ENCODE data around the gene KIDINS220. TPM values are rescaled to one million over a fixed set of nuclear protein-coding genes. Genes with fewer than 3 reads are reported as not detected.

The KIDINS220 gene
- total and polyA plus RNA-seq, 2 of the 13 experiments (the other 11 are each of a cell fraction or from before 2014, with no cell fraction given), result 25.2 to 32.3 TPM

- TF ChIP-seq NKX3-1 (CRISPR knock-in tag; IDR thresholded peaks at IDR 0.05) (peak; percentile 92), ZHX1 (CRISPR knock-in tag; IDR thresholded peaks at IDR 0.05; ENCODE audit: low read depth) (peak; percentile 72; the same call in 1 of the 2 replicates), ZNF7 (CRISPR knock-in tag; IDR thresholded peaks at IDR 0.05) (peak; percentile 63; the same call in 1 of the 2 replicates), GMEB2 (CRISPR knock-in tag; IDR thresholded peaks at IDR 0.05; ENCODE audit: low read depth) (no peak), PRDM4 (CRISPR knock-in tag; IDR thresholded peaks at IDR 0.05; ENCODE audit: borderline replicate concordance) (peak; percentile 90; the same call in 1 of the 2 replicates), ZNF263 (CRISPR knock-in tag; IDR thresholded peaks at IDR 0.05) (peak; percentile 84), MTF1 (CRISPR knock-in tag; IDR thresholded peaks at IDR 0.05) (peak; percentile 81; the same call in 1 of the 2 replicates), ZNF180 (CRISPR knock-in tag; IDR thresholded peaks at IDR 0.05; ENCODE audit: borderline replicate concordance, low read depth) (no peak), U2AF2 (IDR thresholded peaks at IDR 0.05; ENCODE audit: low read depth, low read length) (no peak), ZNF605 (CRISPR knock-in tag; IDR thresholded peaks at IDR 0.05) (peak; percentile 92), MYC (CRISPR knock-in tag; IDR thresholded peaks at IDR 0.05; ENCODE audit: borderline replicate concordance) (peak; percentile 81), HDAC1 (CRISPR knock-in tag; IDR thresholded peaks at IDR 0.05) (peak; percentile 98), NBN (conservative IDR thresholded peaks at IDR 0.05) (no peak; the same call in 1 of the 2 replicates), THAP11 (CRISPR knock-in tag; IDR thresholded peaks at IDR 0.05) (peak; percentile 82), ZNF383 (CRISPR knock-in tag; IDR thresholded peaks at IDR 0.05; ENCODE audit: borderline replicate concordance) (0 out of 2 replicates have a peak, but pooled peaks have one; percentile 81), KDM5A (IDR thresholded peaks at IDR 0.05; ENCODE audit: borderline replicate concordance, low read length) (0 out of 2 replicates have a peak, but pooled peaks have one; percentile 24), EZH2 (conservative IDR thresholded peaks at IDR 0.05; ENCODE audit: low read depth, low read length) (no peak), JUND (CRISPR knock-in tag; IDR thresholded peaks at IDR 0.05) (no peak), SMARCE1 (IDR thresholded peaks at IDR 0.05; ENCODE audit: borderline replicate concordance) (no peak), NFIC (IDR thresholded peaks at IDR 0.05; ENCODE audit: low read length) (peak; percentile 60; the same call in 1 of the 2 replicates), FOXO1 (CRISPR knock-in tag; IDR thresholded peaks at IDR 0.05) (peak; percentile 90), ADNP (CRISPR knock-in tag; IDR thresholded peaks at IDR 0.05) (no peak), ZNF607 (CRISPR knock-in tag; IDR thresholded peaks at IDR 0.05; ENCODE audit: borderline replicate concordance) (peak; percentile 80), PLRG1 (conservative IDR thresholded peaks at IDR 0.05) (no peak), ZNF598 (CRISPR knock-in tag; IDR thresholded peaks at IDR 0.05; ENCODE audit: borderline replicate concordance) (peak; percentile 91; the same call in 1 of the 2 replicates)
Observed at GRCh38 chr2:8681786-8682692, 155.4 kb downstream of the KIDINS220 start, which contains the start of gene ID2 (continued).

Measured in HepG2 (cell line).